Liver (tissue), 9 donors: Measurements from ENCODE around the gene MFF. TPM values are rescaled to one million over a fixed set of nuclear protein-coding genes. Genes with fewer than 3 reads are reported as not detected.

ENCODE experiments used
- DNase-seq: peaks from one replicate; pipeline ENCODE4 v3.0.0-alpha.2; 2017; ENCODE audit warnings: low spot score
- H3K27ac ChIP-seq, 2 donors: one replicate each; pipeline ENCODE4 v1.7.0; 2013; ENCODE audit warnings: inconsistent platforms in 2 of 2, low read length in 2 of 2, control low read depth in 1 of 2, low read depth in 1 of 2, mild to moderate bottlenecking in 1 of 2
- H3K27me3 ChIP-seq, 4 donors: one replicate each; pipeline versions ENCODE4 v1.6.1 to v1.7.0; 2013; ENCODE audit warnings: low read length in 3 of 4, inconsistent platforms in 1 of 4, mild to moderate bottlenecking in 1 of 4, moderate library complexity in 1 of 4; ENCODE audit not compliant: control insufficient read depth in 4 of 4, insufficient read depth in 4 of 4
- H3K36me3 ChIP-seq, 4 donors: one replicate each; pipeline versions ENCODE4 v1.6.1 to v1.7.0; 2013; ENCODE audit warnings: low read length in 3 of 4, mild to moderate bottlenecking in 3 of 4, low read depth in 1 of 4, moderate library complexity in 1 of 4; ENCODE audit not compliant: control insufficient read depth in 4 of 4, insufficient read depth in 3 of 4
- H3K4me1 ChIP-seq, 4 donors: one replicate each; pipeline versions ENCODE4 v1.6.1 to v1.7.0; 2013; ENCODE audit warnings: low read length in 3 of 4, mild to moderate bottlenecking in 3 of 4, moderate library complexity in 1 of 4; ENCODE audit not compliant: control insufficient read depth in 4 of 4, insufficient read depth in 4 of 4
- H3K4me3 ChIP-seq, 3 donors: one replicate each; pipeline versions ENCODE4 v1.6.1 to v1.7.0; 2013; ENCODE audit warnings: low read length in 3 of 3, control low read depth in 1 of 3, low read depth in 1 of 3, mild to moderate bottlenecking in 1 of 3
- H3K9ac ChIP-seq, 2 donors: one replicate each; pipeline ENCODE4 v1.7.0; 2013; ENCODE audit warnings: low read length in 2 of 2, mild to moderate bottlenecking in 2 of 2, moderate library complexity in 2 of 2, control low read depth in 1 of 2, low read depth in 1 of 2
- H3K9me3 ChIP-seq, 4 donors: one replicate each; pipeline versions ENCODE4 v1.6.1 to v1.7.0; 2013; ENCODE audit warnings: low read length in 3 of 4; ENCODE audit not compliant: control insufficient read depth in 4 of 4
- FOXA1 ChIP-seq: IDR thresholded peaks from 2 replicates; pipeline ENCODE4 v1.6.1; 2016; ENCODE audit warnings: antibody characterized with exemption
- FOXA2 ChIP-seq: IDR thresholded peaks from 2 replicates; pipeline ENCODE4 v1.6.1; 2016; ENCODE audit warnings: antibody characterized with exemption
- GABPA ChIP-seq, 2 donors: IDR thresholded peaks in 1 of 2; conservative IDR thresholded peaks in 1 of 2; 2 replicates each; pipeline ENCODE4 v1.6.1; 2016; ENCODE audit warnings: antibody characterized with exemption in 2 of 2, mild to moderate bottlenecking in 1 of 2, moderate library complexity in 1 of 2
- HNF4A ChIP-seq, 2 donors: conservative IDR thresholded peaks; 2 replicates each; pipeline ENCODE4 v1.6.1; 2016; ENCODE audit warnings: antibody characterized with exemption in 2 of 2, mild to moderate bottlenecking in 2 of 2
- HNF4G ChIP-seq: IDR thresholded peaks from 2 replicates; pipeline ENCODE4 v1.6.1; 2016; ENCODE audit warnings: antibody characterized with exemption
- JUND ChIP-seq, 2 donors: IDR thresholded peaks; 2 replicates each; pipeline ENCODE4 v1.6.1; 2016; ENCODE audit warnings: antibody characterized with exemption in 2 of 2
- NR2F2 ChIP-seq: IDR thresholded peaks from 2 replicates; pipeline ENCODE4 v1.6.1; 2016; ENCODE audit warnings: antibody characterized with exemption
- RAD21 ChIP-seq, 2 donors: IDR thresholded peaks; 2 replicates each; pipeline ENCODE4 v1.6.1; 2016; ENCODE audit warnings: antibody characterized with exemption in 2 of 2, mild to moderate bottlenecking in 2 of 2
- RXRA ChIP-seq, 2 donors: IDR thresholded peaks; 2 replicates each; pipeline ENCODE4 v1.6.1; 2017 to 2018; ENCODE audit warnings: antibody characterized with exemption in 2 of 2, mild to moderate bottlenecking in 1 of 2
- SP1 ChIP-seq: IDR thresholded peaks from 2 replicates; pipeline ENCODE4 v1.6.1; 2018; ENCODE audit warnings: antibody characterized with exemption, mild to moderate bottlenecking
- YY1 ChIP-seq: IDR thresholded peaks from 2 replicates; pipeline ENCODE4 v1.6.1; 2016; ENCODE audit warnings: antibody characterized with exemption, mild to moderate bottlenecking
- WGBS: extraction: QIAGEN DNeasy Blood & Tissue Kit; methylation state at CpG from one replicate; pipeline ENCODE4 v1.1.7; 2013; 5-methylcytosine and 5-hydroxymethylcytosine counted together
- polyA plus RNA-seq, 2 donors: library from polyadenylated mRNA; stranded (reverse) in 1 of 2; unstranded in 1 of 2; fragments of 200-250 nt in 1 of 2; fragments of >200 nt in 1 of 2; fragmentation: Nextera tagmentation in 1 of 2; extraction: Ambion mirVana in 1 of 2; gene quantifications; one replicate each; pipeline versions ENCODE4 v1.2.1 to v1.2.3, GENCODE V29; 2013 to 2015
- total RNA-seq, 2 donors: library from RNA; depleted of rRNA; stranded (reverse); fragments of >200 nt; gene quantifications; one replicate each; pipeline ENCODE4 v1.2.3, GENCODE V29; 2014
- TF ChIP-seq, protein P1 (sequence below): fragments of 150-350 bp; IDR thresholded peaks from 2 replicates; pipeline ENCODE4 v1.5.1; 2017; ENCODE audit warnings: improper control_type of control experiment, low read depth, low read length; ENCODE audit not compliant: missing input control
- TF ChIP-seq, protein P2 (sequence below): IDR thresholded peaks from 2 replicates; pipeline ENCODE4 v1.6.1; 2016; ENCODE audit warnings: antibody characterized with exemption
- TF ChIP-seq, protein P3 (sequence below): IDR thresholded peaks from 2 replicates; pipeline ENCODE4 v1.6.1; 2016; ENCODE audit warnings: antibody characterized with exemption
- donor health status: healthy.
- donor health status: healthy.
- donor health status: healthy.
- donor health status: healthy.
- donor health status: healthy.

The MFF gene
- total and polyA plus RNA-seq, 4 donors = 28.9 to 40.8 (median 33.2) TPM

DNA sequence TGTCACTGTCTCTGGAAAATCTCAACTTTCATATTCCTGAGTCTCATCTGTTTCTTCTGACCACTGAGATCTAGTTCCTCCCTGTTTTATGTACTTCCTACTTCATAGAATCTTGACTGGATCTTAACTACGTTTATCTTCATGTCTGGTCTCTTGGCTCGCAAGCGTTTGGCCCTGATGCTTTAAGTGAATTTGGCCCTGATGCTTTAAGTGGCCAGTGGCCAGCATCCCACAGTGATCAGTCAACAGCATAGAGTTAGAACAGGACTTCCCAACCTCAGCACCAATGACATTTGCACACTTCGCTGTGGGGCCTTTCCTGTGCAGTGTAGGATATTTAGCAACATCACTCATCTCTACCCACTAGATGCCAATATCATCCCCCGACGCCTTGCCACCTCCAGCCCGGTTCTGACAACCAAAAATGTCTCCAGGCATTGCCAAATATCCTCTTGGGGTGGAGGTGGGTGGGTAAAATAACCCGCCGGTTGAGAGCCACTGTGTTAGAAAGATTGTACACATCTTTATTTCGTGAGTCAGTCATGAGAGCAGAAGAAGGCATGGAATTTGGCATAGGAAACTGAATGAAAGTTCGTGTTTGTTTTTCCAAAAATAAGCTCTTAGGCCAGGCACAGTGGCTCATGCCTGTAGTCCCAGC is 41.8 kb downstream of the MFF start:
- no peaks in the 10 kb centered on the region for H3K9me3 ChIP-seq

DNA sequence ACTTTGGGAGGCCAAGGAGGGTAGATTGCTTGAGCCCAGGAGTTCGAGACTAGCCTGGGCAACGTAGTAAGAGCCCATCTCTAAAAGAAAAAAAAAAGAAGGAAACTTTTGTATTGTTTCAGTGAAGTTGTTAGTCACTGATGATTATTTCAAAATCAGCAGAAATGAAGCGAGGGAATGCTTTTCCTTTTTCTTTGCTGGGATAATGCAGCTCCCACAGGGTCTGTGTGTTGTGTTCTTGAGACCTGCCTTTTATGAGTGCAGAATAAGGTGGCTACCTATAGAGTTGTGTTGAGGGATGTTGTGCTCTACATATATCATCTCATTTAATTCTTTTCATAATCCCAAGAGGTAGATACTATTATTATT is 42.4 kb downstream of the MFF start:
- Histone ChIP-seq H3K36me3 (no peaks in the 10 kb centered on the region), H3K27me3 (no peaks in the 10 kb centered on the region), H3K4me1 (no peaks in the 10 kb centered on the region), H3K9ac (no peak overlapping the region), H3K27ac (no peak overlapping the region), H3K4me3 (no peak overlapping the region), H3K9me3 (no peaks in the 10 kb centered on the region)
- DNase-seq = no peak
- 87% methylated on average over 3 of the region's 3 CpGs for WGBS
- TF ChIP-seq RXRA (IDR thresholded peaks at IDR 0.05) (no peak), FOXA1 (no peak), JUND (IDR thresholded peaks at IDR 0.05) (no peak), SP1 (no peak), RAD21 (IDR thresholded peaks at IDR 0.05) (no peak), HNF4G (no peak), NR2F2 (no peak)
- TF ChIP-seq, protein P1, sequence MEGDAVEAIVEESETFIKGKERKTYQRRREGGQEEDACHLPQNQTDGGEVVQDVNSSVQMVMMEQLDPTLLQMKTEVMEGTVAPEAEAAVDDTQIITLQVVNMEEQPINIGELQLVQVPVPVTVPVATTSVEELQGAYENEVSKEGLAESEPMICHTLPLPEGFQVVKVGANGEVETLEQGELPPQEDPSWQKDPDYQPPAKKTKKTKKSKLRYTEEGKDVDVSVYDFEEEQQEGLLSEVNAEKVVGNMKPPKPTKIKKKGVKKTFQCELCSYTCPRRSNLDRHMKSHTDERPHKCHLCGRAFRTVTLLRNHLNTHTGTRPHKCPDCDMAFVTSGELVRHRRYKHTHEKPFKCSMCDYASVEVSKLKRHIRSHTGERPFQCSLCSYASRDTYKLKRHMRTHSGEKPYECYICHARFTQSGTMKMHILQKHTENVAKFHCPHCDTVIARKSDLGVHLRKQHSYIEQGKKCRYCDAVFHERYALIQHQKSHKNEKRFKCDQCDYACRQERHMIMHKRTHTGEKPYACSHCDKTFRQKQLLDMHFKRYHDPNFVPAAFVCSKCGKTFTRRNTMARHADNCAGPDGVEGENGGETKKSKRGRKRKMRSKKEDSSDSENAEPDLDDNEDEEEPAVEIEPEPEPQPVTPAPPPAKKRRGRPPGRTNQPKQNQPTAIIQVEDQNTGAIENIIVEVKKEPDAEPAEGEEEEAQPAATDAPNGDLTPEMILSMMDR = no peak

More for the DNA sequence above, 41.8 kb downstream of the MFF start:
- TF ChIP-seq, protein P1 = no peak
- TF ChIP-seq RXRA (IDR thresholded peaks at IDR 0.05) (no peak), FOXA2 (no peak), GABPA (IDR thresholded peaks at IDR 0.05 in 1 of 2, conservative IDR thresholded peaks at IDR 0.05 in 1 of 2) (no peak), SP1 (no peak), NR2F2 (no peak), HNF4A (conservative IDR thresholded peaks at IDR 0.05) (no peak), YY1 (no peak), JUND (IDR thresholded peaks at IDR 0.05) (no peak), RAD21 (IDR thresholded peaks at IDR 0.05) (no peak), FOXA1 (no peak)
- TF ChIP-seq, protein P2, sequence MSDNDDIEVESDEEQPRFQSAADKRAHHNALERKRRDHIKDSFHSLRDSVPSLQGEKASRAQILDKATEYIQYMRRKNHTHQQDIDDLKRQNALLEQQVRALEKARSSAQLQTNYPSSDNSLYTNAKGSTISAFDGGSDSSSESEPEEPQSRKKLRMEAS = no peak
- TF ChIP-seq, protein P3, sequence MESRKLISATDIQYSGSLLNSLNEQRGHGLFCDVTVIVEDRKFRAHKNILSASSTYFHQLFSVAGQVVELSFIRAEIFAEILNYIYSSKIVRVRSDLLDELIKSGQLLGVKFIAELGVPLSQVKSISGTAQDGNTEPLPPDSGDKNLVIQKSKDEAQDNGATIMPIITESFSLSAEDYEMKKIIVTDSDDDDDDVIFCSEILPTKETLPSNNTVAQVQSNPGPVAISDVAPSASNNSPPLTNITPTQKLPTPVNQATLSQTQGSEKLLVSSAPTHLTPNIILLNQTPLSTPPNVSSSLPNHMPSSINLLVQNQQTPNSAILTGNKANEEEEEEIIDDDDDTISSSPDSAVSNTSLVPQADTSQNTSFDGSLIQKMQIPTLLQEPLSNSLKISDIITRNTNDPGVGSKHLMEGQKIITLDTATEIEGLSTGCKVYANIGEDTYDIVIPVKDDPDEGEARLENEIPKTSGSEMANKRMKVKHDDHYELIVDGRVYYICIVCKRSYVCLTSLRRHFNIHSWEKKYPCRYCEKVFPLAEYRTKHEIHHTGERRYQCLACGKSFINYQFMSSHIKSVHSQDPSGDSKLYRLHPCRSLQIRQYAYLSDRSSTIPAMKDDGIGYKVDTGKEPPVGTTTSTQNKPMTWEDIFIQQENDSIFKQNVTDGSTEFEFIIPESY = no peak
- H3K4me3 ChIP-seq = no peak overlapping the region
- 73% methylated on average over 11 of the region's 11 CpGs for WGBS
- no peak overlapping the region for H3K27ac ChIP-seq
- H3K36me3 ChIP-seq = no peaks in the 10 kb centered on the region
- no peaks in the 10 kb centered on the region for H3K27me3 ChIP-seq
- no peaks in the 10 kb centered on the region for H3K4me1 ChIP-seq
- H3K9ac ChIP-seq = no peak overlapping the region
- no peak for DNase-seq
